GM12875 (cell line): ENCODE measurements around the gene CDON.
A peak's percentile ranks its signal among the peaks of the same experiment; 100 is the strongest.

Experiments
- H3K4me3 ChIP-seq: one replicate; pipeline ENCODE4 v1.5.1; 2011; ENCODE audit warnings: low read depth, low read length, control low read depth
- TF ChIP-seq, protein P1 (sequence below): IDR thresholded peaks from 2 replicates; pipeline ENCODE4 v1.5.1; 2011; ENCODE audit warnings: low read depth, mild to moderate bottlenecking, control low read depth, inconsistent platforms, low read length, moderate library complexity, borderline replicate concordance; ENCODE audit not compliant: insufficient read depth

The CDON gene, protein sequence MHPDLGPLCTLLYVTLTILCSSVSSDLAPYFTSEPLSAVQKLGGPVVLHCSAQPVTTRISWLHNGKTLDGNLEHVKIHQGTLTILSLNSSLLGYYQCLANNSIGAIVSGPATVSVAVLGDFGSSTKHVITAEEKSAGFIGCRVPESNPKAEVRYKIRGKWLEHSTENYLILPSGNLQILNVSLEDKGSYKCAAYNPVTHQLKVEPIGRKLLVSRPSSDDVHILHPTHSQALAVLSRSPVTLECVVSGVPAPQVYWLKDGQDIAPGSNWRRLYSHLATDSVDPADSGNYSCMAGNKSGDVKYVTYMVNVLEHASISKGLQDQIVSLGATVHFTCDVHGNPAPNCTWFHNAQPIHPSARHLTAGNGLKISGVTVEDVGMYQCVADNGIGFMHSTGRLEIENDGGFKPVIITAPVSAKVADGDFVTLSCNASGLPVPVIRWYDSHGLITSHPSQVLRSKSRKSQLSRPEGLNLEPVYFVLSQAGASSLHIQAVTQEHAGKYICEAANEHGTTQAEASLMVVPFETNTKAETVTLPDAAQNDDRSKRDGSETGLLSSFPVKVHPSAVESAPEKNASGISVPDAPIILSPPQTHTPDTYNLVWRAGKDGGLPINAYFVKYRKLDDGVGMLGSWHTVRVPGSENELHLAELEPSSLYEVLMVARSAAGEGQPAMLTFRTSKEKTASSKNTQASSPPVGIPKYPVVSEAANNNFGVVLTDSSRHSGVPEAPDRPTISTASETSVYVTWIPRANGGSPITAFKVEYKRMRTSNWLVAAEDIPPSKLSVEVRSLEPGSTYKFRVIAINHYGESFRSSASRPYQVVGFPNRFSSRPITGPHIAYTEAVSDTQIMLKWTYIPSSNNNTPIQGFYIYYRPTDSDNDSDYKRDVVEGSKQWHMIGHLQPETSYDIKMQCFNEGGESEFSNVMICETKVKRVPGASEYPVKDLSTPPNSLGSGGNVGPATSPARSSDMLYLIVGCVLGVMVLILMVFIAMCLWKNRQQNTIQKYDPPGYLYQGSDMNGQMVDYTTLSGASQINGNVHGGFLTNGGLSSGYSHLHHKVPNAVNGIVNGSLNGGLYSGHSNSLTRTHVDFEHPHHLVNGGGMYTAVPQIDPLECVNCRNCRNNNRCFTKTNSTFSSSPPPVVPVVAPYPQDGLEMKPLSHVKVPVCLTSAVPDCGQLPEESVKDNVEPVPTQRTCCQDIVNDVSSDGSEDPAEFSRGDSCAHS (N-terminal part only)

DNA sequence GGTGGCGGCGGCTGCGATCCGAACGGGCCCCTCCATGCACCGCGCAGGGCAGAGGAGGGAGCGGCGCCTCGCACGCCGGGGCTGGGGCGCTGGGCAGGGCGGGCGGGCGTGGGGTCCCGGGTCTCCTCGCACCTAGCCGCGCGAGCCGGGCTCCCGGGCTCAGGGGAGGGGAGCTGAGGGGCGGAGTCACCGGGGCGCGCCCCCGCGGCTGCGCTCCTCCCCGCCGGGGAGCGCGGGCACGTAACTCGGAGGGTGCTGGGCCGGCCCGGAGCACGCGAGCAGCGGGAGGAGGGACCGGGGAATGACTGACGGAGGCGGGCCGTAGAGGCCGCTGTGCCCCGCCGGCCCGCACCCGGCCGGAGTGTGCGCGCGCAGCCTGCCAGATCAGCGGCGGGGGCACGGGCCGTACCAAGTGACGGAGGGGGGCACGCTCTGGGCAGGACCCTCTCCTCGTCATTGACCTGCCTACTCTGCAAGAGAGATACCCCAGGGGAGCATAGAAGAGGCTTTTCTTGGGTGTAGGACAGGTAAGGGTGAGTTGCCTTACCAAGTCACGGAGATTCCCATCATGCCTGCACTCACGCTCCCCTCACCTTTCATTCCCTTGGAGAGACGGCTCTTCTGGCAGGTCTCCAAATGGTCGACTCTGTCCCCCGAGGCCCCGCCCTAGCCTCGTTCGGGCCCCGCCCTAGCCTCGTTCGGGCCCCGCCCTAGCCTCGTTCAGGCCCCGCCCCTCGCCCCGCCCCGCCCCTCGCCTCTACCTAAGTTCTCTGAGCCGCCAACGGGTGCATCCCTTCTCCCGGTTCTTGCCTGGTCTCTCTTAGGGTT is at the start of gene CDON:
CDON (minus strand) TSS at position 188 of the 828 bp plus-strand sequence. CDS start 39,390 bp downstream, outside the sequence.
- H3K4me3 ChIP-seq: peak within 1 kb of the TSS; percentile 54
- TF ChIP-seq, protein P1, sequence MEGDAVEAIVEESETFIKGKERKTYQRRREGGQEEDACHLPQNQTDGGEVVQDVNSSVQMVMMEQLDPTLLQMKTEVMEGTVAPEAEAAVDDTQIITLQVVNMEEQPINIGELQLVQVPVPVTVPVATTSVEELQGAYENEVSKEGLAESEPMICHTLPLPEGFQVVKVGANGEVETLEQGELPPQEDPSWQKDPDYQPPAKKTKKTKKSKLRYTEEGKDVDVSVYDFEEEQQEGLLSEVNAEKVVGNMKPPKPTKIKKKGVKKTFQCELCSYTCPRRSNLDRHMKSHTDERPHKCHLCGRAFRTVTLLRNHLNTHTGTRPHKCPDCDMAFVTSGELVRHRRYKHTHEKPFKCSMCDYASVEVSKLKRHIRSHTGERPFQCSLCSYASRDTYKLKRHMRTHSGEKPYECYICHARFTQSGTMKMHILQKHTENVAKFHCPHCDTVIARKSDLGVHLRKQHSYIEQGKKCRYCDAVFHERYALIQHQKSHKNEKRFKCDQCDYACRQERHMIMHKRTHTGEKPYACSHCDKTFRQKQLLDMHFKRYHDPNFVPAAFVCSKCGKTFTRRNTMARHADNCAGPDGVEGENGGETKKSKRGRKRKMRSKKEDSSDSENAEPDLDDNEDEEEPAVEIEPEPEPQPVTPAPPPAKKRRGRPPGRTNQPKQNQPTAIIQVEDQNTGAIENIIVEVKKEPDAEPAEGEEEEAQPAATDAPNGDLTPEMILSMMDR: no peak

DNA sequence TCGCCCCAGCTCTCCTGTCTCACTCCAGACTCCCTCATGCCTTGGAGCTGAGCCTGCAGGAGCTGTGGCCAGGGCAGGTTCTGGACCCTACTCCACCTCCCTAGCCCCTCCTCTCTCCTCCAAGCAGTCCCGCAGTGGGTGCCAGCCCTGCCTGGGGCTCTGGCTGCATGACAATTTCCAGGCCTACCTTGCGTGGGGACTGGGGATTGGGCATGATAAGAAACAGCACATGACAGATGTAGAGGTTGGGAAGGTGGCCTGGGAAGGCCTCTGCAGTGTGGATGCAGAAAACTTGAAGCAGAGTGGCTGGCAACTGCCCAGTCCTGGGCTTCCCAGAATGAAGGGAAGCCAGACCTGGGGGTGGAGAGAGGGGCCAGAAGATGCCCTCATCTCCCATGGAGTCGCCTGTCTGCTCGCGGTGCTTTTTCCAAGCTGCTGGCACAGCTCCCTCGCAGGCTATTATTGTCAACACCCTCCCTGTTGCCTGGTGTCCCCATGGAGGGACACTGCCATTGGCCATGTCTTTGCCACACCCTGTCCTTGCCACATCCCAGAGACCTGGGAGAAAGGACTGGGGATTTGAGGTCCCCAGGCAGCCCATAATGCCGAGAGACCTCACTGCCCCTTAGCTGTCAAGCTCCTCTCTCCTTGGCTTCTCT is 48.9 kb upstream of the CDON start:
- TF ChIP-seq, protein P1: no peak
- H3K4me3 ChIP-seq: no peak overlapping the region

DNA sequence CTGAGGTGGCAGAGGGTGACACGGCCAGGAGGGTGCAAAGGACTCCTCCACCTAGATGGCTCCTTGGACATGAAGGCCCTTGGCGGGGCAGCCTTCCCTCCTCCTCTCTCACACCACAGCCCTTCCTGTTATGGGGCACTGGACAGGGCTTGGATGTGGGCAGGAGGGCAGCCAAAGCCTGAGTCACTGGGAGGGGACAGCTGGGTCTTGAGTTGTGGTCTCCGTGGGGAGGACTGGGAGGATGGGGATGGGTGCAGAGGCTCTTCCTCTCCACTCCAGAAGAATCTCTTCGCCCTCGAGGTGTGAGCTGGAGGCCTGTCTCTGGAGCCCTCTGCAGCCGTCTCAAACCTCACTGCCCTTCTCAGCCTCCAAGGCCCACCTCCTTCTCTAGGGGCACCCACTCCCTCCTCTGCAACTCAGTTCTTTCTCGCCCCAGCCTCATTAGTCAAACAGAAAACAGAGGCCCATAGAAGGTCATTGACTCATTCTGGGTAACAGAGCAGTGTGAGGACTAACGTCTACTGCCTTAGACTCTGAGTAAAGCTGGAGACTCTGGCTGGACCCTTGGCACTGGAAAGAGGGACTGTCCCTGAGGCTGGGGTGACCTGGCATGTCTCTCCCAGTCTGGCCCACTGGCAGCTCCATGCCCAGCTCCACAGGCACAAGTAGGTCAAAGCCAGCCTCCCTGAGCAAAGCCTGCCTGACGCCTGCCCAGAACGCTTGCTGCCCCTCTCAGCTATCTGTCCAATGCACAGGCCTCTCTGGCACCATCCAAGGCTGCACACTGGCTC is 47.5 kb upstream of the CDON start:
- H3K4me3 ChIP-seq: no peak overlapping the region
- TF ChIP-seq, protein P1: no peak

DNA sequence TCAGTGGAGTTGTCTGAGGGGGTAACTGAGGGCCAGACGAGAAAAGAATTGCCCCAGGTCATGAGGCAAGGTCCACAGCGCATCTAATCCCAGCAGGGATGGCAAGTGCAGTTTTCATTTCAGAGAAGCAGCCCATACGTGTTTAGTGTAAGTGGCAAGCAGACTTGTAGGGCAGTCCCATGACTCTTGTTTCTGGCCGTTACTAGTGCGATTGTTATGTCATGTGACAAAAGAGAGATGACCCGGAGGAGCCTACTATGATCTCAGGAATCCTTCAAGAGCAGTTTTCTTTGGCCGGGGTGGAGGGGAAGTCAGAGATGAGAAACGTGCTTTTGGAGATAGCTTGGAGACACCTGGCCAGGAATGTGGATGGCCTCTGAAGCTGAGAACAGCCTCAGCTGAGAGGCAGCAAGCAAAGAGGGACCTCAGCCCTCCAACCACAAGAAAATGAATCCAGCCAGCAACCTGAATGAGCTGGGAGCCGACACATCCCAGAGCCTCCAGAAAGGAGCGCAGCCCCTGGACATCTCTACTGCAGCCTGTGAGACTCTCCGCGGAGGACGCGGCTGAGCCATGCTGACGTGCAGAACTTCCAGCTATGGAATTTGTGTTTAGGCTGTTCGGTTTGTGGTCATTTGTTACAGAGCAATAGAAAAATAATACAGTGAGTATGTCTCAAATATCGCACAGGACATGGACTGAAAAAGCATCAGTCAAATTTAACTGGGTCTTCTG is 44.1 kb upstream of the CDON start:
- TF ChIP-seq, protein P1: no peak
- H3K4me3 ChIP-seq: no peak overlapping the region

DNA sequence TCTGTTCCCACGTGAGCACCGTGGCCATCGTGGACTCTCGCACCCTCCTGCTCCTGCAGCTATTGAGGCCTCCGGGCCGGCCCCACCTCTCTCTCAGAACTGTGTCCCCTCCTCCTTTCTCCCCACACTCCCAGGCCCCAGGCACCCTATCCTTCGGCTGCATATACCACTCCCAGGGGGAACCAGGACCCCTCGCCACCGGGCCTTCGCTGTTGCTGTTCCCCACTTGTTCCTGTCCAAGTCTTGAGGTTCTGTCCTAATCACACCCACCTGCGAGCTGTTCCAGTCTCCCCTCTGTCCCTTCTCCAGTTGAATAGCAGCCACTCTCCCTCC is 43.0 kb upstream of the CDON start:
- TF ChIP-seq, protein P1: no peak
- H3K4me3 ChIP-seq: no peak overlapping the region
